GDM1 (cell line): ENCODE measurements around the gene KCNQ1.

Experiments
- DNase-seq: peaks from one replicate; lab custom pipeline; 2025; lab: John Stamatoyannopoulos, UW

Gene KCNQ1

GRCh38 chr11:2837096-2837601 is 392.3 kb downstream of the KCNQ1 start:
- no peak for DNase-seq

- no peak for DNase-seq
Observed at GRCh38 chr11:2837651-2838050, 392.8 kb downstream of the KCNQ1 start.

GRCh38 chr11:2838091-2838490 is 393.3 kb downstream of the KCNQ1 start:
- DNase-seq = no peak

- DNase-seq = no peak
Observed at GRCh38 chr11:2838676-2839294, 394.0 kb downstream of the KCNQ1 start.

GRCh38 chr11:2839395-2839943 is 394.7 kb downstream of the KCNQ1 start:
- no peak for DNase-seq

GRCh38 chr11:2841411-2842190 is 396.8 kb downstream of the KCNQ1 start:
- DNase-seq = no peak

- no peak for DNase-seq
Observed at GRCh38 chr11:2842876-2843275, 398.1 kb downstream of the KCNQ1 start.

GRCh38 chr11:2843551-2843950 is 398.7 kb downstream of the KCNQ1 start:
- no peak for DNase-seq

- DNase-seq = no peak
Observed at GRCh38 chr11:2844116-2844842, 399.5 kb downstream of the KCNQ1 start.

GRCh38 chr11:2844996-2845395 is 400.2 kb downstream of the KCNQ1 start:
- no peak for DNase-seq

GRCh38 chr11:2846056-2846455 is 401.2 kb downstream of the KCNQ1 start:
- DNase-seq = no peak

- DNase-seq = no peak
Observed at GRCh38 chr11:2846470-2846869, 401.7 kb downstream of the KCNQ1 start.

- DNase-seq = no peak
Observed at GRCh38 chr11:2847561-2847960, 402.8 kb downstream of the KCNQ1 start.

GRCh38 chr11:2848497-2848896 is 403.7 kb downstream of the KCNQ1 start:
- no peak for DNase-seq

GRCh38 chr11:2849994-2850770 is 405.4 kb downstream of the KCNQ1 start:
- DNase-seq = no peak

- no peak for DNase-seq
Observed at GRCh38 chr11:2853401-2853800, 408.6 kb downstream of the KCNQ1 start.

GRCh38 chr11:2853997-2854560 is 409.3 kb downstream of the KCNQ1 start:
- DNase-seq = no peak

- DNase-seq = no peak
Observed at GRCh38 chr11:2855162-2855561, 410.4 kb downstream of the KCNQ1 start.

GRCh38 chr11:2857276-2857675 is 412.5 kb downstream of the KCNQ1 start:
- DNase-seq = no peak

GRCh38 chr11:2857918-2858317 is 413.1 kb downstream of the KCNQ1 start:
- DNase-seq = no peak

- DNase-seq = no peak
Observed at GRCh38 chr11:2858995-2859698, 414.3 kb downstream of the KCNQ1 start.
